ENCODE measurements around the gene FRAT1.

- TF ChIP-seq POLR2AphosphoS5 (IDR thresholded peaks at IDR 0.05; ENCODE audit: low read depth, low read length) (no peak), POLR2A (IDR thresholded peaks at IDR 0.05; ENCODE audit: low read depth, low read length) (no peak), TAF1 (IDR thresholded peaks at IDR 0.05; ENCODE audit: low read depth, low read length) (no peak), SPI1 (IDR thresholded peaks at IDR 0.05; ENCODE audit: low read depth, low read length) (no peak), POU2F2 (IDR thresholded peaks at IDR 0.05; ENCODE audit: low read depth, low read length) (no peak), PAX5 (IDR thresholded peaks at IDR 0.05; ENCODE audit: insufficient read depth, low read length, severe bottlenecking) (no peak)
These were observed 46.8 kb downstream of the FRAT1 start for GRCh38 chr10:97365761-97366351.
